H1 (cell line): ENCODE measurements around the gene NUTM1. TPM values are rescaled to one million over a fixed set of nuclear protein-coding genes. Genes with fewer than 3 reads are reported as not detected.

Source experiments
- ATF2 ChIP-seq: IDR thresholded peaks from 2 replicates; pipeline ENCODE4 v1.6.1; 2012; ENCODE audit warnings: low read length, inconsistent platforms
- polyA plus RNA-seq, 7 experiments: library from polyadenylated mRNA; depleted of rRNA in 3 of 7; stranded (reverse) in 5 of 7; unstranded in 2 of 7; fragments of >200 nt in 5 of 7; fragments of 200-250 nt in 2 of 7; gene quantifications; 1 replicate in 5 of 7; 2 replicates in 1 of 7; 4 replicates in 1 of 7; pipeline versions ENCODE4 v1.2.1 to v1.2.3, GENCODE V29; 2011 to 2013; ENCODE audit warnings: missing spikeins in 2 of 7, mixed read lengths in 2 of 7
- total RNA-seq: library from RNA; stranded (reverse); fragmentation: NEBNext Ultra II Directional; extraction: Animal tissue kit (Norgen Biotek cat#: 25700); gene quantifications from 2 replicates; pipeline ENCODE4 v1.2.1, GENCODE V29; 2021

The NUTM1 gene
- total and polyA plus RNA-seq, 2 of the 8 experiments (the other 6 are each of a cell fraction or from before 2014, with no cell fraction given): 0.39 to 0.60 TPM

- no peak for TF ChIP-seq ATF2
Measured at GRCh38 chr15:34327906-34328305, 15.2 kb upstream of the NUTM1 start (continued).
